ENCODE measurements around the gene NOC2L.
A peak's percentile ranks its signal among the peaks of the same experiment; 100 is the strongest.
"Not testable (repeated sequence)": the region's sequence is repeated elsewhere in the genome, so short reads cannot be mapped to it uniquely, and the experiment has no call there.

The NOC2L gene

GRCh38 chr1:994546-994945 lies 35.5 kb upstream of the NOC2L start:
- DNase-seq (ENCODE audit: low read depth in 1 of 2, low spot score in 1 of 2): not testable (repeated sequence)

- no peak for DNase-seq (ENCODE audit: low read depth in 1 of 2, low spot score in 1 of 2)
Observed at GRCh38 chr1:993379-993995, 34.4 kb upstream of the NOC2L start.

- DNase-seq (ENCODE audit: low read depth in 1 of 2, low spot score in 1 of 2): no peak
Observed at GRCh38 chr1:992362-992761, 33.3 kb upstream of the NOC2L start.

- DNase-seq (ENCODE audit: low read depth in 1 of 2, low spot score in 1 of 2): no peak
Observed at GRCh38 chr1:991895-992294, 32.8 kb upstream of the NOC2L start.

GRCh38 chr1:991275-991674 lies 32.2 kb upstream of the NOC2L start:
- DNase-seq (ENCODE audit: low read depth in 1 of 2, low spot score in 1 of 2): not testable (repeated sequence)

GRCh38 chr1:988061-988460 lies 29.0 kb upstream of the NOC2L start:
- not testable (repeated sequence) for DNase-seq (ENCODE audit: low read depth in 1 of 2, low spot score in 1 of 2)

GRCh38 chr1:985126-985525 lies 26.1 kb upstream of the NOC2L start:
- no peak for DNase-seq (ENCODE audit: low read depth in 1 of 2, low spot score in 1 of 2)

GRCh38 chr1:984476-984814 lies 25.4 kb upstream of the NOC2L start:
- DNase-seq (ENCODE audit: low read depth in 1 of 2, low spot score in 1 of 2): no peak

GRCh38 chr1:983798-984475 lies 24.9 kb upstream of the NOC2L start:
- peak; percentile 41 to 48 for DNase-seq (ENCODE audit: low read depth in 1 of 2, low spot score in 1 of 2)

- no peak for DNase-seq (ENCODE audit: low read depth in 1 of 2, low spot score in 1 of 2)
Observed at GRCh38 chr1:982765-983436, 23.8 kb upstream of the NOC2L start.

GRCh38 chr1:981955-982558 lies 23.0 kb upstream of the NOC2L start, which contains the start of gene PERM1:
TSS of gene PERM1 (minus strand) at chr1:982093. CDS start at chr1:981029, 1,064 bp downstream.
- DNase-seq (ENCODE audit: low read depth in 1 of 2, low spot score in 1 of 2): no peak

GRCh38 chr1:981491-981954 lies 22.5 kb upstream of the NOC2L start:
- no peak for DNase-seq (ENCODE audit: low read depth in 1 of 2, low spot score in 1 of 2)

- no peak for DNase-seq (ENCODE audit: low read depth in 1 of 2, low spot score in 1 of 2)
Observed at GRCh38 chr1:980602-981395, 21.7 kb upstream of the NOC2L start.

GRCh38 chr1:980137-980571 lies 21.1 kb upstream of the NOC2L start:
- no peak for DNase-seq (ENCODE audit: low read depth in 1 of 2, low spot score in 1 of 2)

- no peak for DNase-seq (ENCODE audit: low read depth in 1 of 2, low spot score in 1 of 2)
Observed at GRCh38 chr1:979744-980072, 20.7 kb upstream of the NOC2L start.

- no peak for DNase-seq (ENCODE audit: low read depth in 1 of 2, low spot score in 1 of 2)
Observed at GRCh38 chr1:978835-979743, 20.0 kb upstream of the NOC2L start.

GRCh38 chr1:978069-978834 lies 19.2 kb upstream of the NOC2L start:
- no peak for DNase-seq (ENCODE audit: low read depth in 1 of 2, low spot score in 1 of 2)

GRCh38 chr1:976791-977190 lies 17.7 kb upstream of the NOC2L start:
- not testable (repeated sequence) for DNase-seq (ENCODE audit: low read depth in 1 of 2, low spot score in 1 of 2)

- DNase-seq (ENCODE audit: low read depth in 1 of 2, low spot score in 1 of 2): peak in 1 of 2 donors; percentile 59
Observed at GRCh38 chr1:975896-976683, 17.0 kb upstream of the NOC2L start.

All from activated CD4-positive, alpha-beta T cell treated with anti-CD3 and anti-CD28 coated beads, Interleukin-2, amount 50 U/mL, for 24 hours (primary cell).